MCF 10A (cell line): Measurements from ENCODE around the gene TUBA4B. TPM values are rescaled to one million over a fixed set of nuclear protein-coding genes. Genes with fewer than 3 reads are reported as not detected.

Experiments used
- BruUV-seq: library from RNA; stranded (reverse); fragments of 400-500 nt; replicated peaks from 2 replicates; lab custom pipeline; 2021; lab: Mats Ljungman, UMichigan
- CTCF ChIA-PET: fragments of 300-600 bp; sonication (Branson Sonifier 250); formaldehyde crosslinking; extraction: SDS; loops from one replicate; lab custom pipeline; 2021; ENCODE audit warnings: antibody characterized with exemption, inconsistent platforms; lab: Yijun Ruan, JAX
- POLR2A ChIA-PET: fragments of 300-600, 350-650 bp; sonication (Branson Sonifier 250); formaldehyde crosslinking; extraction: SDS; loops from one replicate; lab custom pipeline; 2020; ENCODE audit warnings: antibody characterized with exemption, inconsistent platforms; lab: Yijun Ruan, JAX
- DNase-seq: peaks from one replicate; pipeline ENCODE4 v3.0.0-alpha.2; 2018; ENCODE audit not compliant: unreplicated experiment
- H3K27ac Mint-ChIP-seq: one replicate; pipeline ENCODE4 v1.8.0; 2022; ENCODE audit warnings: mild to moderate bottlenecking, low read depth, mixed read lengths; ENCODE audit not compliant: unreplicated experiment
- H3K27me3 Mint-ChIP-seq: one replicate; pipeline ENCODE4 v1.8.0; 2022; ENCODE audit warnings: mixed read lengths; ENCODE audit not compliant: insufficient read depth, unreplicated experiment
- H3K36me3 Mint-ChIP-seq: one replicate; pipeline ENCODE4 v1.8.0; 2022; ENCODE audit warnings: mild to moderate bottlenecking, moderate library complexity, mixed read lengths; ENCODE audit not compliant: insufficient read depth, unreplicated experiment
- H3K4me1 Mint-ChIP-seq: one replicate; pipeline ENCODE4 v1.8.0; 2022; ENCODE audit warnings: mixed read lengths; ENCODE audit not compliant: insufficient read depth, unreplicated experiment
- H3K4me3 Mint-ChIP-seq: one replicate; pipeline ENCODE4 v1.8.0; 2022; ENCODE audit warnings: mild to moderate bottlenecking, moderate library complexity, mixed read lengths; ENCODE audit not compliant: unreplicated experiment
- H3K9me3 Mint-ChIP-seq: one replicate; pipeline ENCODE4 v1.8.0; 2022; ENCODE audit warnings: mixed read lengths; ENCODE audit not compliant: unreplicated experiment
- CTCF ChIP-seq: fragments of 200-600 bp; IDR thresholded peaks from one replicate; pipeline ENCODE4 v1.8.0; 2022; ENCODE audit warnings: antibody characterized with exemption, mild to moderate bottlenecking; ENCODE audit not compliant: unreplicated experiment
- intact Hi-C: fragments of 100-400 bp; cut with micrococcal nuclease; formaldehyde crosslinking; loops from 2 replicates; pipeline ENCODE4 v1.14.1; 2022
- total RNA-seq: library from RNA; stranded (reverse); gene quantifications from 2 replicates; pipeline ENCODE4 v1.2.3, GENCODE V29; 2022

Gene TUBA4B
- total RNA-seq, 1 experiment from 2014 or later: not detected

- no TSS peak for BruUV-seq
- Mint-ChIP-seq H3K4me1 (peaks cover 17% of the 10 kb centered on the region), H3K4me3 (peak overlapping the region; percentile 68), H3K36me3 (peaks cover 6% of the 10 kb centered on the region), H3K27me3 (peaks cover 2% of the 10 kb centered on the region), H3K9me3 (no peaks in the 10 kb centered on the region), H3K27ac (peak overlapping the region; percentile 40)
- TF ChIP-seq CTCF: peak; percentile 99
- POLR2A ChIA-PET: interaction anchor here (0.6 to 11.1 kb wide), 14 partner anchors 17 to 135 kb away, joined by 3 to 170 read pairs (median 8); partner anchors contain the start of genes ANKZF1, ATG9A, CNPPD1 and DNAJB2
- DNase-seq: peak; percentile 79
- CTCF ChIA-PET: interaction anchor here (0.5 to 17.4 kb wide), 61 partner anchors 9 to 731 kb away, joined by 3 to 445 read pairs (median 5); partner anchors contain the start of genes ABCB6, ANKZF1, ATG9A and CNPPD1
- intact Hi-C loops: loop anchor here (2.0 to 5.0 kb wide), 4 partner anchors 16 to 124 kb away; partner anchors contain the start of genes ANKZF1, ATG9A, DNAJB2 and GLB1L
These were observed 41.6 kb downstream of the TUBA4B start for GRCh38 chr2:219294356-219295351.

GRCh38 chr2:219296142-219296541, 43.1 kb downstream of the TUBA4B start:
- H3K27ac Mint-ChIP-seq: peak overlapping the region; percentile 40
- no peak for TF ChIP-seq CTCF
- H3K4me1 Mint-ChIP-seq: peaks cover 11% of the 10 kb centered on the region
- ChIA-PET CTCF (interaction anchor here (0.5 to 17.4 kb wide), 17 partner anchors 14 to 657 kb away, joined by 3 to 445 read pairs (median 9); partner anchors contain the start of genes ABCB6, ANKZF1, ATG9A and CNPPD1), POLR2A (interaction anchor here (1.7 to 11.1 kb wide), 6 partner anchors 19 to 120 kb away, joined by 6 to 170 read pairs (median 26); partner anchors contain the start of genes ANKZF1, ATG9A, CNPPD1 and DNAJB2)
- H3K4me3 Mint-ChIP-seq: no peak overlapping the region
- H3K27me3 Mint-ChIP-seq: peaks cover 17% of the 10 kb centered on the region
- no peak for DNase-seq
- no peaks in the 10 kb centered on the region for H3K9me3 Mint-ChIP-seq
- H3K36me3 Mint-ChIP-seq: peaks cover 6% of the 10 kb centered on the region
- no TSS peak for BruUV-seq
- intact Hi-C loops: loop anchor here (5.0 kb wide), 1 partner anchor 49 kb away; the partner anchor contains the start of genes GLB1L and STK16

GRCh38 chr2:219296631-219297391, 43.8 kb downstream of the TUBA4B start:
- Mint-ChIP-seq H3K36me3 (peaks cover 6% of the 10 kb centered on the region), H3K4me3 (no peak overlapping the region), H3K27ac (no peak overlapping the region), H3K9me3 (no peaks in the 10 kb centered on the region), H3K27me3 (peaks cover 24% of the 10 kb centered on the region), H3K4me1 (peaks cover 11% of the 10 kb centered on the region)
- no TSS peak for BruUV-seq
- no peak for DNase-seq
- intact Hi-C loops: loop anchor here (5.0 kb wide), 1 partner anchor 50 kb away; the partner anchor contains the start of genes GLB1L and STK16
- ChIA-PET POLR2A (interaction anchor here (11.1 kb wide), 1 partner anchor 20 kb away, joined by 170 read pairs; the partner anchor contains the start of gene DNAJB2), CTCF (interaction anchor here (0.5 to 17.4 kb wide), 9 partner anchors 16 to 453 kb away, joined by 3 to 445 read pairs (median 15); partner anchors contain the start of genes ABCB6, ANKZF1, ATG9A and DNAJB2)
- no peak for TF ChIP-seq CTCF
